HS-5 (cell line): ENCODE data around the gene ANKRD11.

Source experiments
- DNase-seq: peaks from one replicate; pipeline ENCODE4 v3.0.0-alpha.2; 2012; ENCODE audit warnings: low read depth

The ANKRD11 gene

DNA sequence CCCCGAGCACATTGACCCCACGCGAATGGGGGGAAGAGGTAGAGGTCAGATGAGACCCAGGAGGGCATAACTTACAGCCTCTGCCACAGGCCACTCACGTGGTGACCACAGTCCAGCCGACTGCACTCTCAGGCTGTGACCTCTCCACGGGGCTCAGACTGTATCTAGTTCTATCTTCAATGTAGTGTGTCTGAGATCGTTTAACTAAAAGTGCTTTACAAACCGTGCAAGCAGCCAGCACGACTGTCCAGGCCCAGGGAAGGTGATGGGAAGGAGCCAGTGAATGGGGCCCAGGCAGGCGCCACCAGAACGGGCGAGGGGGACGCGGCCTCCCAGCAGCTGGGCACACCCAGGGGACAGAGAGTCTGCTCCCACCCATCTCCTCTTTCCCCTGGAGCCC lies 108.6 kb downstream of the ANKRD11 start:
- DNase-seq = no peak

DNA sequence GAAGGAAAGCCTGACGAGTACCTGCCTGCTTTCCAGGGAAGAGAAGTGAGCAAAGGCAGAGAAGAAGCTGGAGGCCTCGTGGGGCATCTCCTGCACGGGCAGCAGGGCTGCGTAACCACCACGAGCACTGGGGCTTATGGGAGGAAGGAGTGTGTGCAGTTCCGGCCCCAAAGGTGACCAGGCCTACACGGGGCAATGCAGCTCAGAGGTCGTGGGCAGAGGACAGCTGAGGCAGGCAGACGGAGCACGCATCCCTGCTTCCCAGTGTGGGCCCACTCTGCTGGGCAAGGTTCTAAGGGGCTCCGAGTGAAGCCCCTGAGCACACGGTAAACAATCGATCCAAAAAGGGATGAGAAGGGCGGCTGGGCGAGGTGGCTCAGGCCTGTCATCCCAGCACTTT lies 109.7 kb downstream of the ANKRD11 start:
- DNase-seq = no peak

- no peak for DNase-seq
These were observed 111.2 kb downstream of the ANKRD11 start for GRCh38 chr16:89378947-89379771.

DNA sequence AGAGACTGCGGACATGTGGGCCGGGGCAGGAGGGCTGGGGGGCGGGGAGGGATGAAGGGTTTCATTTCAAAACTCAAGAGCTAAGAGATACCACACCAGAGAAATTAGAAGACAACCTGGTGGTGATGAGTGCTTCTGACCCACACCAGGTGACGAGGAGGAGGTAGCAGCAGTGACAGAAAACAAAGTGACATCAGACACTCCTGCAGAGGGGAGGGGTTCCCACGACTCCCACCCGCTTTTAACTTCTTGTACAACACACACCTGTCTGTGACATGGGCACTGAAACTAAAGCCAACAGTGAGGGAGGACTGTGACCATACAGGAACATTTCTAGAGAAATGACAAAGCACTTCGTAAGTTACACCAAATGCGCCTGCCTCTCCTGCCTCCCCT lies 112.9 kb downstream of the ANKRD11 start:
- DNase-seq = no peak

GRCh38 chr16:89376812-89377452 lies 113.4 kb downstream of the ANKRD11 start:
- DNase-seq = no peak

DNA sequence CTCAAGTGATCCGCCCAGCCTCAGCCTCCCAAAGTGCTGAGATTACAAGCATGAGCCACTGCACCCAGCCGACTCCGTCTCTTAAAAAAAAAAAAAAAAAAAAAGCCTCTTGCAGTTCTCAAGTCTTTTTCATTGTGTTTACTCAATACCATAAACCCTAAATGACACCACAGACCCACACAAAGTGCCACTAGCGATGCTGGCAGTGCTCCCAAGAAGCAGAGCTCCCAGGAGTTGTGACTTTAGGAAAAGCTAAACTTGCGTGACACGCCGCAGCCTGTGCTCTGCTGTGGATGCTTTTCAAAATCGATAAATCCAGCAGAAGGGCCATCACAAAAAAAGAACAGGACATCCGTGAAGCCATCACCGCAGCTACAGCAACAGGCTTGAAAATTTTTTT lies 114.7 kb downstream of the ANKRD11 start:
- no peak for DNase-seq

DNA sequence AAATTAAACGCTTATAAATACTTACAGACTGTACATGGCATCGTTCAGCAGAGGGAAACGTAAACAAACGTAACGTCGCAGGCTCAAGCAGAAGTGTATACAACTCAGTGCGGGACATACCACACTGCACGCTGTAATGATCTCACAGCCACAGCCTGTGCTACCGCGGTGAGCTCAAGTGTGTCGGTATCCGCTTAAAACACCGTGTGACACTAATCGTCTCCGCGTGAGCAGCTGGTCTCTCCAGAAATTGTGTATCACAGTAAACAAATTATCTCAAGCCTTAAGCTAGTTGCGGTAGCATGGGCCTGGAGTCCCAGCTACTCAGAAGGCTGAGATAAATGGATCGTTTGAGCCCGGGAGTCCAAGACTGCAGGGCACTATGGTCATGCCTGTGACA lies 115.3 kb downstream of the ANKRD11 start:
- DNase-seq = no peak

DNA sequence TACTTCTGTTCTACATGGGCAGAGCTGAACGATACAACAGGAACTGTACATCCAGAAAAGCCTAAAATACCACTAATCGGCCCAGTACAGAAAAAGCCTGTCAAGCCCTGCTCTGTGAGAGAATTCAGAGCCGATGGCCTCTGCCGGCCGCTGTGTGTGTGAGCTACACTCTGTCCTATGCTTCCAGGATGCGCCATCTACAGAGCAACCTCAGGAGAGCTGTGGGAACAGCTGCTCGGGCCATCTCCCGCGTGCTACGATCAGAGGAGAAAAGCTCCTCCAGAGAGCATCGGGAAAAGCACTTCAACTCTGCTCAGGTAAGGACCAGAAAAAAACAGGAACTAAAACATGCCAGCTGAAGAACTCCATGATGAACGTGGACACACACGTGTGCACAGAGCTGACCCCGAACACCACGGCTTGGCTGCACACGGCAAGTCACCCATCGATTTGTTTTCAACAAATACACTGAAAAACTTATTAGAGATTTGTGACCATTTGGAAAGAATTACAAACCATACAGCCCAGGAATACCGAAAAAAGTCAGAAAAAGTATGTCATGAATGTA lies 115.9 kb downstream of the ANKRD11 start:
- no peak for DNase-seq

DNA sequence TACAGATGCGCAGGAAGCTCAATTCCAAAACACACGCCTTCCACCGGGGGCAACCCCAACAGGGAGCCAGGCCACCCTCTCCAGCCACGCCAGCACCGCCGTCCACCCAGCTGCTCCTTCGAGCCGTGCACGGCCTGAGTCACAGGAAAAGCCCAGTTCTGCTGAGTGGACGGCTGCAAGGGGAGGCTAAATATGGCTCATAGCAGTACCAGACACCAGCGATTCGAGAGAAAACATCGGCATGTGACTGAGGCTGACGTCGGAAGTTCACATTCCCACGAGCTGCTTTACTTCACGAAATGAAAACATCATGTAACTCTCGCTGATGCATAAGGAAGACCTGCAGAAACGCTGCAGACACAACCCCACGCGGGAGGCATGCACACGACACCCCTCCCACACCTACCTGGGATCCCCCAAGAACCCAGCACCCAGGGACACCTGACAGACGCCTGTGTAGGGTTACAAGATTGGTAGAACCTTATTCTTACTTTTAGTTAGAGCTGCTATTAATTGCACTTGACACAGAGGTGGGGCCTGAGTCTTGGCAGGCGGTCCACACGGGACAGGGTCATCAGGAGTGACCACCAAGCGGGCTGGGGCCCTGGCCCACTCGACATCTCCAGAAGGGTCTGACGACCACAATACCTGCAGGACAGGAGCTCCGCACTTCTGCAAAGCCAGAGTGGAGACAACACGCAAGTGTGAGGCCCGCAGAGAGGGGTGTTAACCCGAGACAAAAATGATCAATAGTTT lies 116.8 kb downstream of the ANKRD11 start:
- DNase-seq = no peak

DNA sequence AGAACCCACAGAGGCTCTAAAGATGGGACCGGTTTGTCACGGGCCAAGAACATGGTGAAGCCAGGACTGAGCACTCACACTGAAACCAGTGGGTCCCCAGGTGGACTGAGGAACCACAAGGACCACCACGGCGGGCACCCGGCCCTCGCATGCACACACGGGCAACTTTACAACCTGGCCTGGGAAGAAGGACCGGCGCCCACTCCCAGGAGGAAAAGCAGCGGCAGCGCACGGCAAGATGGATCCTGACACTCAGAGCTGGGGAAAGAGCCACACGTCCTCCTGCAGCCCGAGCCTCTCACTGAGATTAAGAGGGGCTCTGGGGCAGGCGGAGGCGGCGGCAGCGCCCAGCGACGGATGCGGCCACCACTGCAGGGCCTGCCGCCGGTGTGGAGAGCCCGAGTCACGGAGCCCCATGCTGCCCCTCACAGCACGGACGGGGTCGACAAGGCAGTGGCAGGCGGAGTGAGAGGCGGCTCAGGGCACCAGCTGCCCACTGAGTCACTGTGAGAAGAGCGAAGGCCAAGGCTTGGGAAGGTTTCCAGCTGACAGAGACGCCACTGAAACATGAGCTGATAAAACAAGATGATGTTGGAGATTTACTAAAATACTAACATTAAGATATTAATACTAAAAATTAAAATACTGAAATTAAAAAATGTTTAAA lies 118.3 kb downstream of the ANKRD11 start:
- no peak for DNase-seq

DNA sequence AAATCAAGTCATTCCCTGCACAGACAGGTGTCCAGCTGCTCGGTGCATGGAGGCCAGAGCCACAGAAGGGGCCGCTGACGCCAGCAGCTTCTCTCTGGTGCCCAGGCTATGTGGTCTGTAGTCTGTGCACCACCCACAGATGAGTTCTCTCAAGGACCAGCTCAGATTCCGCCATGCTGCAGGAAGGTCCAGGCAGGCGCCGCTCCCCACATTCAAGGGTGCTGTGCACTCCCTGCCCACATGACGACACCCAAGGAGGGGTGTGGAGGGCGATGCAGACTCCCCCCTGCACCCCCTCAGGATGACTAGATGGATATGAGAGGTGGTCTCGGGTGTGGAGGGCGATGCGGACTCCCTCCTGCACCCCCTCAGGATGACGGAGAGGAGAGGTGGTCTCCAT lies 119.0 kb downstream of the ANKRD11 start:
- DNase-seq = no peak

DNA sequence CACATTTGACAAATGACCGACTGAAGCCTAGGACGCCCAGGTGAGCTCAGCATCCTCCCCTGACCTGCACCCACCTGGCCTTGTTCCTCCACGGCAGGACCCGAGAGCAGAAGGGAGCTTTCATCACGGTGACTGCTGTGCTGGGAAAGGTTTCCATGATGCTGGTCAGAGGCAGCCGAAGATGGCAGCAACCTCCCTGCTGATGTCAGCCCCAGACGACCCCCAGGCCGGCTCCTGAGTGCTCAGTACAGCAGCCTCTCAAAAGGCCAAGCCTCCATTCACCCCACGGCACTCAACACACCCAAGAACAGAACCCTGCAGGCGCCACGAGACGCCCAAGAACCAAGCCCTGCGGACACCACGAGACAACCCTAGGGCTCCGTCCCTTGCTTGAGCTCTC lies 119.8 kb downstream of the ANKRD11 start:
- no peak for DNase-seq

DNA sequence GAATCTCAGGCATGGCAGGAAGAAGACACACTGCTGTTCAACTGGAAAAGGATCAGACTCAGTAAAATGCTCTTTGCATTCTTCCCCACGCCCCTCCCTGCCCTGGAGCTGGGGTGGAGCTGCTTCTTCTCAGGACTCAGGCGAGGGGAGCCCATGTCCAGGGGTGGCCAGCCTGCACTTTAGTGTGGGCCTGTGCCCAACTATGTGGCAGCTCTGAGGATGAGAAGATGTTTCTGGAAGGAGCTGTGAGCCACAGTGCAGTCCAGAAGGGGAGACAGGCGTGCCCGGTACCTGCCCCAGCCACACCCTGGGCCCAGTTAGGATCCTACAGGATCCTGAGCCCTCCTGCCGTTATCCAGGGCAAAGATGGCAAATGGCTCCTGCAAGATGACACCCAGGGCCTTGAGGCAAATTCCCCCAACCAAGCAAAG lies 120.3 kb downstream of the ANKRD11 start:
- DNase-seq = no peak

- DNase-seq = no peak
These were observed 121.0 kb downstream of the ANKRD11 start for GRCh38 chr16:89369266-89369895.

DNA sequence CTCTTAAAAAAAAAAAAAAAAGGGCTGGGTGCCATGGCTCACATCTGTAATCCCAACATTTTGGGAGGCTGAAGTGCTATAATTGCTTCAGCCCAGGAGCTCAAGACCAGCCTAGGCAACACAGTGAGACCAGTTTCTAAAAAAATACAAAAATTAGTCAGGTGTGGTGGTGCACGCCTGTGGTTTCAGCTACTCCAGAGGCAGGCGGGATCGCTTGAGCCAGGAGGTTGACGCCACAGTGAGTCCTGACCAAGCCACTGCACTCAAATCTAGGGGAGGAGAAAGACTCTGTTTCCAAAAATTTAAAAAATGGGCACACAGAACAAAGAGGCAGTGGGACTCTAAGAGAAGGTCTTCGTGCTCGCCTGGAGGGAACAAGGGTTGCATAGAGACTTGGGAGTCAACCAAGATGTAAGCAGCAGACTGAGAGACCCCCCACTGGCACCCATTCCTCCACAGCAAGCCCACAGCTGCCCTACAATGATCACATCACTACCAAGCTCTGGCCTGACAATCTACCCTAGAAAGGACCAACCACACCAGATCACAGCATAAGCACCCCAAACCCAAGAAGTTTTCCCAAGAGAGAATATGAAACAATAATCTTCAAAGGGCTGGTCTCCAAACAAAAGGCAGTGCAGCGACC lies 121.6 kb downstream of the ANKRD11 start:
- DNase-seq = no peak

DNA sequence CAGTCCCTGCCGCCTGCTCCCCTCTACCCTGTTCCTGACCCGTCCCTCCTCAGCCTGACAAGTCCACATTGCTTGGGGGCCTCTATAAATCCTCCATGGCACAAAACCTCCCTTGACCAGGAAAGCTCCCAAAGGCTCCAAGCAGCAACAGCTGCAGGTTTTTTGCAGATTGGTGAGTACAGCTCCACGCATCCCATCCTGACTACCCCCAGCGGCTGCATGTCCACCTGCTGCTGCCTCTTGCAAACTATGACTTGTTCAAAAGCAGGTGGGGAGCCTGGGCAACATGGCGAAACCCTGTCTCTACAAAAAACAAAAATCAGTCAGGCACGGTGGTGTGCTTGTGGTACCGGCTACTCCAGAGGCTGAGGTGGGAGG lies 122.8 kb downstream of the ANKRD11 start:
- no peak for DNase-seq

DNA sequence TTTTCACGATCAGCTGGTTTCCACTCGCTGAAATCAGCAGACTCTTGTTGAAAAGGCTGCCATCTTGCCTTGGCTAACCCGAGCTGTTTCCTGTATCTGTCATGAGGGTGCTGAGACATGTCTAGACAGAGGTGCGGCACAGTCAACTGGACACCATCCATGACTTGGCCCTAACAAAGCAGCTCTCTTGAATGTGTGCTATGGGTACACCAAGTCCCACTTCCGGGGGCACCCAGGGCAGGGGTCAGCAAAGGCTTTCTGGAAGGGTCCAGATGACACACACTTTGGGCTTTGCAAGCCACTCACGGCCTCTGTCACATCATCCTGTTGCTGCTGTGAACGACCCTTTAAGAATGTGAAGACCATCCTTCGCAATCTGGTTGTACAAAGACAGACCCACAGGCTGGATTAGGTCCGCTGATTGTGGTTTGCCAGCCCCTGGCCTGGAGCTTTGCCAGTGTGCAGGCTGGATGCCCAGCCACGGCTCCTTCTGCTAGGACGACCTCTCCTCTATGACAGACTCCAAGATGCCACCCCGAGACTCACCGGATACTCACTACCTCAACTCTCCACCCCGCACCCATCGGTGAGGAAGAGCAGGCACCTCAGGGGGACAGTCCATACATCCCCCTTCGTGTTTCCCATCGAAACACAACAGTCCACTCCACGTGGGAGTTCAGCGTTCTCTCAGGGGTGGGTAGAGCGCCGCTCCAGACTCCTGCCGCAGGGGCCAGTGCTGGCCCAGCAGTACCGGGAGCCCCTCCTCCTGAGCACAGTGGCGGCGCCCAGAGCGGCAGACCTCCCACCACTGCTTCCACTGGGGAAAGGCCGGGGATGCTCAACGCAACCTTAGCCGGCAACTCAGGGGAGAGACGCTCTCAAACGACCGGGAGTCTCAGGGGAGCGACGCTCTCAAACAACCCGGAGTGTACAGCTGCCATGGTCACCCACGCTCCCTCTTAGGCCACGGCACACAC lies 123.5 kb downstream of the ANKRD11 start:
- no peak for DNase-seq

DNA sequence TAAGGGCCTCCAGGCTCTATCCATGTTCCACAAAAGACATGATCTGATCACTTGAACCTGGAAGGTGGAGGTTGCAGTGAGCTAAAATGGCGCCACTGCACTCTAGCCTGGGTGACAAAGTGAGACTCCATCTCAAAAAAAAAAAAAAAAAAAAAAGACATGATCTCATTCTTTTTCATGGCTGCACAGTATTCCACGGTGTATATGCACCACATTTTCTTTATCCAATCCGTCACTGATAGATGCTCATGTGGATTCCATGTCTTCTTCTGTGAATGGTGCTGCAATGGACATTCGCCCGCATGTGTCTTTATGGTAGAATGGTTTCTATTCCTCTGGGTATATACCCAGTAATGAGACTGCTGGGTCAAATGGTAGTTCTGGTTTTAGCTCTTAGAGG lies 124.4 kb downstream of the ANKRD11 start:
- DNase-seq = no peak

DNA sequence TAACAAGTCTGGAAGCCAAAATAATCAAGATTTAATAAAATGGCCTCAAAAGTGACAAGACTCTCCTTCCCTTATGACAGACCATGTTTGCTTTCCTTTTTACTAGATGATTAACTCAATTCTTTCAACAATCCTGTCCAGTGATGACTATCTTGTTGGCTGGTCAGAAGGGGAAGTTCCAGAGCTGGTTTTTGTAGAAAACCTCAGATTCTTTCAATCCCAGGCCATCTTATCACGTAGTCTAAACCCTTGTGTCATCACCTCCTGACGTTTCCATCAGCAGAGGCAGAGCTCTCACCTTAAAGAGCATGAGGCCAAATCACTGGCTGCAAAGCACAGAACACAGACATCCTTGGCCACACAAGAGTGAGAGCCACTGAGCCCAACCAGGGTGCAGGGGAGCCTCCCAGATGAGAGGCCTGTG lies 125.3 kb downstream of the ANKRD11 start:
- peak; percentile 25 for DNase-seq

GRCh38 chr16:89364606-89365005 lies 125.8 kb downstream of the ANKRD11 start:
- DNase-seq = no peak
